Nephron (organoid): ENCODE results near the gene FUT7.

ENCODE experiments used
- H3K27ac Mint-ChIP-seq, 3 experiments: 2 replicates each; pipeline ENCODE4 v1.8.0; 2020; ENCODE audit warnings: mixed read lengths in 3 of 3, mild to moderate bottlenecking in 2 of 3, moderate library complexity in 1 of 3
- H3K27me3 Mint-ChIP-seq: 2 replicates; pipeline ENCODE4 v1.8.0; 2021; ENCODE audit warnings: low read depth, mild to moderate bottlenecking, moderate library complexity, mixed read lengths
- H3K36me3 Mint-ChIP-seq: 2 replicates; pipeline ENCODE4 v1.8.0; 2020; ENCODE audit warnings: low read depth, mixed read lengths
- H3K4me1 Mint-ChIP-seq: 2 replicates; pipeline ENCODE4 v1.8.0; 2020; ENCODE audit warnings: mixed read lengths
- H3K4me3 Mint-ChIP-seq, 3 experiments: 2 replicates each; pipeline ENCODE4 v1.8.0; 2020; ENCODE audit warnings: mild to moderate bottlenecking in 3 of 3, mixed read lengths in 3 of 3, moderate library complexity in 2 of 3
- H3K9me3 Mint-ChIP-seq: 2 replicates; pipeline ENCODE4 v1.8.0; 2020; ENCODE audit warnings: mixed read lengths
- CTCF ChIP-seq, 3 experiments: fragments of 200-600 bp; sonication (generic); IDR thresholded peaks; one replicate each; pipeline ENCODE4 v1.5.0; 2021; ENCODE audit warnings: antibody characterized with exemption in 3 of 3; ENCODE audit not compliant: unreplicated experiment in 3 of 3

The FUT7 gene

DNA sequence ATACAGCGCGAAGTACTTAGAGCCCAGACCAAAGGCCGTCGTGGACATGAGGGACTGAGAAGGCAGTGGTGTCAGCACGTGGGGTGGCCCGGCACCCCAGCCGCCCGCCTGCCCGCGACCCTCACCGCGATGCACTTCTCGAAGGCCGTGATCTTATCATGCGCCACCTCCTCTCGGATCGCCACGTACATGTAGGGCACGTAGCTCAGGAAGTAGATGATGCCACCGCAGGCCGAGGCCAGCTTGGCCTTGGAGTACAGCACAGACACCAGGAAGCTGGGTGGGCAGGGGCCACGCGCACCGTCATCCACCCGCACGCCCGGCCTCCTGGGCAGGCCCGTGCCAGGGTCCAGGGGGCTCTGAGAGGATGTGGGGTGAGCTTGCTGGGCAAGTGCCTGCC, 14.8 kb downstream of the FUT7 start:
- Mint-ChIP-seq H3K27me3 (no peaks in the 10 kb centered on the region), H3K27ac (no peak overlapping the region), H3K36me3 (peaks cover 8% of the 10 kb centered on the region), H3K4me1 (no peaks in the 10 kb centered on the region), H3K9me3 (no peaks in the 10 kb centered on the region), H3K4me3 (no peak overlapping the region)
- TF ChIP-seq CTCF (IDR thresholded peaks at IDR 0.05; ENCODE audit: unreplicated experiment in 3 of 3), result no peak

- H3K36me3 Mint-ChIP-seq, result peaks cover 8% of the 10 kb centered on the region
- H3K9me3 Mint-ChIP-seq, result no peaks in the 10 kb centered on the region
- H3K27me3 Mint-ChIP-seq, result no peaks in the 10 kb centered on the region
- H3K4me3 Mint-ChIP-seq, result no peak overlapping the region
- H3K4me1 Mint-ChIP-seq, result no peaks in the 10 kb centered on the region
- no peak overlapping the region for H3K27ac Mint-ChIP-seq
- TF ChIP-seq CTCF (IDR thresholded peaks at IDR 0.05; ENCODE audit: unreplicated experiment in 3 of 3), result no peak
Observed at GRCh38 chr9:137016436-137016835, 15.5 kb downstream of the FUT7 start.

DNA sequence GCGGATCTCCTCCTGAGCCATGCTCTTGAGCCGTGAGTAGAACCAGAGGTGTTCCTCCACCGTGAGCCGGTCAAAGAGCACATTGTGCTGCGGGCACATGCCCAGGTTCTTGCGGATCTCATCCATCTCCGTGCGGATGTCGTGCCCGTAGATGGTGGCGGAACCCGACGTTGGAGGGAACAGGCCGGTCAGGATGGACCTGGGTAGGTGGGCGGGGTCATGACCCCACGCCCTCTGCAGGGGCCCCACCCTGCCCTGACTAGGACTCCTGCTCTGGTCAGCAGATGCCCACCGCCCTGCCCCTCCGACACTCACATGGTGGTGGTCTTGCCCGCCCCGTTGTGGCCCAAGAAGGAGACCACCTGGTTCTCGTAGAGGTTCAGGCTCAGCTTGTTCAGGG, 15.9 kb downstream of the FUT7 start:
- Mint-ChIP-seq H3K27ac (no peak overlapping the region), H3K9me3 (no peaks in the 10 kb centered on the region), H3K4me3 (no peak overlapping the region), H3K36me3 (peaks cover 8% of the 10 kb centered on the region), H3K4me1 (no peaks in the 10 kb centered on the region), H3K27me3 (no peaks in the 10 kb centered on the region)
- no peak for TF ChIP-seq CTCF (IDR thresholded peaks at IDR 0.05; ENCODE audit: unreplicated experiment in 3 of 3)

- Mint-ChIP-seq H3K4me1 (no peaks in the 10 kb centered on the region), H3K27ac (no peak overlapping the region), H3K4me3 (no peak overlapping the region), H3K9me3 (no peaks in the 10 kb centered on the region), H3K27me3 (no peaks in the 10 kb centered on the region), H3K36me3 (peaks cover 8% of the 10 kb centered on the region)
- TF ChIP-seq CTCF (IDR thresholded peaks at IDR 0.05; ENCODE audit: unreplicated experiment in 3 of 3), result no peak
Observed at GRCh38 chr9:137015540-137015930, 16.4 kb downstream of the FUT7 start.

DNA sequence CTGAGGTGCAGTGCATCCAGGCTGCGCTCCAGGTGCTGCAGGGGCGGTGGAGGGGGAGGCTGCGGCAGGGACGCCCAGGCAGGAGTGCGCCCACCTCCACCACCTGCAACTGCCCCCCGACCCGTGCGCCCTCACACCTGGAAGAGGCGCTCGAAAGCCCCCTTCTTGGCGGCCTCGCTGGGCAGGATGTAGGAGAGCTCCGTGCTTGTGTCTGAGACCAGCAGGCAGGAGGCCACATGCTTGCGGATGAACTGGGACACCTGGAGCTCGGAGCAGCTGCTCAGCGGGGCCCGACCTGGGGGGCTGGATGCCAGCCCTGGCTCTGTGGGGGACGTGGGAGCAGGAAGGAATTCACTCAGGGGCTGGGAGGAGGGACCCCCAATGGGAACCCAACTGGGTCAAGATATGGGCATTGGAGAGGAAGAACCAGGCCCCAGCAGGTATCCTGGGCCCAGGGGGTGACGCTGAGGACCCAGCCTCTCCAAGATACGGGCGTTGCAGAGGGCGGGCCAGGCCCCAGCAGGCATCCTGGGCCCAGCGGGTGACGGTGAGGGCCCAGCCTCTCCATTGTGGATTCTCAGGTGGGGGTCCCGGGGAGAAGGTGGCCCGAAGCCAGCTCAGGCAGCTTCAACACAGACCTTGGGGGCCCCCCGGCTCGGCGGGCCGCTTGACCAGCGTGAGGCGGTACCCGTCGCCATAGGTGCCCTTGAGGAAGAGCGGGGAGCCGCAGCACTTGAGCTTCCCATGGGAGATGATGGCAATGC, 16.9 kb downstream of the FUT7 start:
- TF ChIP-seq CTCF (IDR thresholded peaks at IDR 0.05; ENCODE audit: unreplicated experiment in 3 of 3), result no peak
- H3K4me1 Mint-ChIP-seq, result no peaks in the 10 kb centered on the region
- no peak overlapping the region for H3K4me3 Mint-ChIP-seq
- H3K27ac Mint-ChIP-seq, result no peak overlapping the region
- no peaks in the 10 kb centered on the region for H3K27me3 Mint-ChIP-seq
- peaks cover 8% of the 10 kb centered on the region for H3K36me3 Mint-ChIP-seq
- no peaks in the 10 kb centered on the region for H3K9me3 Mint-ChIP-seq

GRCh38 chr9:137014166-137014565, 17.7 kb downstream of the FUT7 start:
- Mint-ChIP-seq H3K36me3 (peaks cover 8% of the 10 kb centered on the region), H3K27ac (no peak overlapping the region), H3K27me3 (no peaks in the 10 kb centered on the region), H3K9me3 (no peaks in the 10 kb centered on the region), H3K4me3 (no peak overlapping the region), H3K4me1 (no peaks in the 10 kb centered on the region)
- no peak for TF ChIP-seq CTCF (IDR thresholded peaks at IDR 0.05; ENCODE audit: unreplicated experiment in 3 of 3)
